Activated CD8-positive, alpha-beta T cell treated with anti-CD3 and anti-CD28 coated beads for 36 hours (primary cell): ENCODE measurements around the gene THBS4. TPM values are rescaled to one million over a fixed set of nuclear protein-coding genes. Genes with fewer than 3 reads are reported as not detected.

Experiments
- ATAC-seq: fragments of 200-7000 bp; cut with Tn5 transposase; one replicate; pipeline ENCODE4 v1.10.0; 2021; ENCODE audit warnings: mild to moderate bottlenecking, moderate library complexity
- CTCF ChIA-PET: fragments of 350-600 bp; sonication (Branson Sonifier 250); formaldehyde crosslinking; loops from one replicate; lab custom pipeline; 2021; ENCODE audit warnings: antibody characterized with exemption; lab: Charles Lee
- POLR2A ChIA-PET: fragments of 350-600 bp; sonication (Branson Sonifier 250); formaldehyde crosslinking; loops from one replicate; lab custom pipeline; 2021; ENCODE audit warnings: antibody characterized with exemption; lab: Charles Lee
- DNase-seq: peaks from one replicate; pipeline ENCODE4 v3.0.0-alpha.2; 2020
- H3K27ac Mint-ChIP-seq: one replicate; pipeline ENCODE4 v1.8.0; 2021; ENCODE audit warnings: mild to moderate bottlenecking, mixed read lengths
- H3K27me3 Mint-ChIP-seq: one replicate; pipeline ENCODE4 v1.8.0; 2021; ENCODE audit warnings: mixed read lengths
- H3K36me3 Mint-ChIP-seq: one replicate; pipeline ENCODE4 v1.8.0; 2021; ENCODE audit warnings: low read depth, mixed read lengths
- H3K4me1 Mint-ChIP-seq: one replicate; pipeline ENCODE4 v1.8.0; 2021; ENCODE audit warnings: low read depth, mixed read lengths
- H3K4me3 Mint-ChIP-seq: one replicate; pipeline ENCODE4 v1.8.0; 2021; ENCODE audit warnings: mild to moderate bottlenecking, moderate library complexity, mixed read lengths
- H3K9me3 Mint-ChIP-seq: one replicate; pipeline ENCODE4 v1.8.0; 2021; ENCODE audit warnings: mixed read lengths
- CTCF ChIP-seq: fragments of 200-600 bp; IDR thresholded peaks from one replicate; pipeline ENCODE4 v1.8.0; 2022; ENCODE audit warnings: antibody characterized with exemption, mild to moderate bottlenecking
- intact Hi-C: fragments of 100-400 bp; cut with micrococcal nuclease; formaldehyde crosslinking; loops from one replicate; pipeline ENCODE4 v1.10.0; 2022
- total RNA-seq, 2 experiments: library from RNA; stranded (reverse); gene quantifications; one replicate each; pipeline ENCODE4 v1.2.3, GENCODE V29; 2021

Gene THBS4
- total RNA-seq, 2 experiments from 2014 or later: 2.3 to 2.5 TPM

GRCh38 chr5:80124121-80124918 lies 89.2 kb downstream of the THBS4 start:
- POLR2A ChIA-PET: interaction anchor here (0.9 to 1.4 kb wide), 2 partner anchors 19 to 133 kb away, joined by 3 read pairs; no protein-coding TSS in a partner anchor
- DNase-seq: no peak
- H3K27ac Mint-ChIP-seq: no peak overlapping the region
- no peak for ATAC-seq
- intact Hi-C loops: no loop called here
- H3K27me3 Mint-ChIP-seq: no peaks in the 10 kb centered on the region
- H3K9me3 Mint-ChIP-seq: peaks cover 6% of the 10 kb centered on the region
- TF ChIP-seq CTCF: no peak
- peaks cover 15% of the 10 kb centered on the region for H3K36me3 Mint-ChIP-seq
- no peak overlapping the region for H3K4me3 Mint-ChIP-seq
- H3K4me1 Mint-ChIP-seq: peaks cover 49% of the 10 kb centered on the region
- CTCF ChIA-PET: interaction anchor here (1.2 to 1.6 kb wide), 3 partner anchors 21 to 82 kb away, joined by 3 to 5 read pairs (median 4); no protein-coding TSS in a partner anchor

- Mint-ChIP-seq H3K4me3 (peak overlapping the region; percentile 11), H3K36me3 (peaks cover 13% of the 10 kb centered on the region), H3K9me3 (peaks cover 6% of the 10 kb centered on the region), H3K27me3 (no peaks in the 10 kb centered on the region), H3K4me1 (peaks cover 49% of the 10 kb centered on the region), H3K27ac (peak overlapping the region; percentile 78)
- intact Hi-C loops: loop anchor here (5.0 kb wide), 2 partner anchors 67 to 122 kb away; no protein-coding TSS in a partner anchor
- TF ChIP-seq CTCF: peak; percentile 4
- no peak for DNase-seq
- CTCF ChIA-PET: interaction anchor here (1.1 to 1.8 kb wide), 10 partner anchors 10 to 79 kb away, joined by 3 to 8 read pairs (median 4); no protein-coding TSS in a partner anchor
- POLR2A ChIA-PET: interaction anchor here (0.7 to 3.3 kb wide), 18 partner anchors 12 to 132 kb away, joined by 3 to 14 read pairs (median 3); partner anchors contain the start of gene SERINC5
- ATAC-seq: no peak
These were observed 90.1 kb downstream of the THBS4 start for GRCh38 chr5:80125022-80125961.

GRCh38 chr5:80125962-80126480 lies 90.9 kb downstream of the THBS4 start:
- POLR2A ChIA-PET: interaction anchor here (0.8 to 3.3 kb wide), 17 partner anchors 11 to 129 kb away, joined by 3 to 14 read pairs (median 3); partner anchors contain the start of gene SERINC5
- CTCF ChIA-PET: interaction anchor here (1.0 to 1.8 kb wide), 12 partner anchors 9 to 78 kb away, joined by 3 to 8 read pairs (median 4); no protein-coding TSS in a partner anchor
- Mint-ChIP-seq H3K27me3 (no peaks in the 10 kb centered on the region), H3K36me3 (peaks cover 19% of the 10 kb centered on the region), H3K27ac (peak overlapping the region; percentile 78), H3K9me3 (peaks cover 13% of the 10 kb centered on the region), H3K4me3 (peak overlapping the region; percentile 11), H3K4me1 (peaks cover 55% of the 10 kb centered on the region)
- intact Hi-C loops: loop anchor here (5.0 kb wide), 2 partner anchors 66 to 121 kb away; no protein-coding TSS in a partner anchor
- peak; percentile 36 for TF ChIP-seq CTCF
- DNase-seq: peak; percentile 37
- ATAC-seq: peak; percentile 90

- no peak for TF ChIP-seq CTCF
- ATAC-seq: no peak
- H3K27ac Mint-ChIP-seq: peak overlapping the region; percentile 51
- no peak overlapping the region for H3K4me3 Mint-ChIP-seq
- H3K36me3 Mint-ChIP-seq: peaks cover 23% of the 10 kb centered on the region
- peaks cover 22% of the 10 kb centered on the region for H3K9me3 Mint-ChIP-seq
- ChIA-PET CTCF (interaction anchor here (1.2 kb wide), 1 partner anchor 12 kb away, joined by 4 read pairs; no protein-coding TSS in a partner anchor), POLR2A (interaction anchor here (1.2 to 3.3 kb wide), 5 partner anchors 17 to 128 kb away, joined by 4 to 14 read pairs (median 4); partner anchors contain the start of gene SERINC5)
- intact Hi-C loops: loop anchor here (5.0 kb wide), 2 partner anchors 65 to 120 kb away; no protein-coding TSS in a partner anchor
- H3K27me3 Mint-ChIP-seq: no peaks in the 10 kb centered on the region
- no peak for DNase-seq
- H3K4me1 Mint-ChIP-seq: peaks cover 61% of the 10 kb centered on the region
These were observed 92.0 kb downstream of the THBS4 start for GRCh38 chr5:80127116-80127552.
